NCI-H2196 treated with DMSO at 0.1 percent for 48 hours (cell line): ENCODE data around the gene PVALEF.

Experiments
- DNase-seq: peaks from one replicate; lab custom pipeline; 2025; ENCODE audit not compliant: unreplicated experiment; lab: John Stamatoyannopoulos, UW

The PVALEF gene

DNA sequence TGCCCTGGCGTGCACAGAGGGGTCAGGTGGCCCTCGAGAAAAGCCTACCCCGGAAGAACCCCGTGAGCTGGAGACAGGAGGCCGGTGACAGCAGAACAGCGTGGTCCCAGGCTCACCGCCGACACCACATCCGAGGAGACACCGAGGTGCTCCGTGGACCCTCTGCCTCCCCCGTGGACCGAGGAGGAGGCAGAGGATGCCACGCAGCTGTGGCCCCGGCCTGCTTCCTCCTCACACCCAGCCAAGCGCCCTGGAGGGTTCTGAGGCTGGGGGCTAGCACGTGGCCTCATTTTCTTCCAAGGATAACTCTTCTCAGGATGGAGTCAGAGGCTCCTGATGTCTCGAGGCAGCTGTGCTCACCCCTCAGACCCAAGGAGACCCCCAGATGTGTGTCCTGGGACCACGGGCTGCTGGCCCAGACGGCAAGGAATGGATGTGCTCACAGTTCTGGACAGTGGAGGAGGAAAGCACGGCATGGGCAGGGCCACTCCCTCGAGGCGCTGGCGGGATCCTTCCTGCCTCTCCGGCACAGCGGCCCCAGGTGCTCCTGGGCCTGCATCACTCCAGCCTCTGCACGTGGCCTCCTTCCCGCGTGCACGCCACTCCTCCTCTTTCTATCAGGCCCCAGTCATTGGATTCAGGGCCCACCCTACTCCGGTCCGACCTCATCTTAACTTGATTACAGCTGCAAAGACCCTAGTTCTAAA is 4.4 kb upstream of the PVALEF start:
- no peak for DNase-seq

GRCh38 chr17:81161536-81161935 is 3.8 kb upstream of the PVALEF start:
- no peak for DNase-seq

- no peak for DNase-seq
These were observed 3.3 kb upstream of the PVALEF start for GRCh38 chr17:81161972-81162371.

- DNase-seq = no peak
These were observed 2.8 kb upstream of the PVALEF start for GRCh38 chr17:81162491-81162890.

DNA sequence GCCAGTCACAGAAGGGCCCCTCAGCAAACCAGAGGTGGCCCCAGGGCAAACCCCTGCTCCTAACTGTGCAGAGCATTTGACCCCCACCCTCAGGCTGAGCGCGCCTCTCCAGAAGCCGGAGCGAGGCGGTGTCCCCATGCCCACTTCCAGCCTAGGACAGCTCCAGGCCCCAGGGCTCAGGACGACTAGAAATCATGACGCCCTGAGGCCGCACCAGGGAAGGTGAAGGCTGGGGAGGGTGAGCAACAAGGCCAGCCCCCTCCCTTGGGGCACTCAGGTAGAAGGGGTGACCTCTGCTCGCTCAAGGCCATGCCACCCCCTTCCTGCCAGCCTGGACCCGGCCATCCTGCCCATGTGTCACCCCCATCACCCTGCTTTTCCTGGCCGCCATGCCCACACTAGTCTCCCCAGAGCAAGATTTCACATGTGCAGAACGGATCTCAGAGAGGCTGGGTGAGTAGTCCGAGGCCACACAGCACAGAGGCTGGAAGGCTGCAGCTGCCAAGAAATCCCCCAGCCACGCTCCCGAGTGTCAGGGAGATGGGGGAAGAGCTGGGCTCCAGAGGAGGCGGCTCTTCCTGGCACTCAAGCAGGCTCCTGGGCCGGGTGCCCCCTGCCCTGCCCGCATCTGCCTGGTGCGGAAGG is 2.1 kb upstream of the PVALEF start:
- no peak for DNase-seq

- DNase-seq = no peak
These were observed 1.5 kb upstream of the PVALEF start for GRCh38 chr17:81163703-81164370.

DNA sequence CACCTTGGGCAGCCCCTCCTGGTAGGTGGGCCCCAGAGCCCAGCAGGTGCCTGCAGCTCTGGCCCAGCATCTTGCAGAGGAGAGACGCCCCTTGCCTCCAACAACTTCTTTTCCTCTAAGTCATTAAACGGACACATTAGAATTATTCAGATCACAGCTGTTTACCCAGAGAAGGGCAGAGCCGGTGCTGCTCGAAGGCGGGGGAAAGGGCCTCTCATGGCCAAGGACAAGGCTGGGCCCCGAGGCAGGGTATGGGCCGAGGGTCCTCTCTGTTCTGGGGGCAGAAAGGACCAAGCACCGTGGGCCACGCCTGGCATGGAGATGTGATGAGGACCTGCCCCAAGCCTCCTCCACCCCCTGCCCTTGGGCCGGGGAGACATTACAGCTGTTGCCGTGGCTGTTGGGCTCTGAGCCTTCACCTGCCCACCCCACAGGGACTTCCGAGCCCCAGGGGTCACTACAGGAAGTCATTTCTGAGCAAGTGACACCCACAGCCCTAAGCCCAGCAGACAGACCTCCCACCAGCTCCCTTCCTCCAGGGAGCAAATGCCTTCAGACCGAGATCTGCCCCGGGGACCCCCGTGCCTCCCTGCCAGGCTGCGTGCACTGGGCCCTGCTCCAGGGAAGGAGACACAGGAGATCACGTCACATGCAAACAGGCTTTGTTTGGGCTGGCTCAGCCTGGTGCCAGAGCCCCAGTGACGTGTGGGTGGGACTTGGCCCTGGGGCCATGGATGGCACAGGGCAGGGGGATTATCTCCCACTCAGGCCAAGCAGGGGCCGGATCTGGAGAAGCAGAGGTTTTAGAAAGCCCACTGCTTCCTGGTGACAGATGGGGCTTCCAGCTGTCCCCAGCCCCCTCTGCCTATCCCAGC is 699 bp upstream of the PVALEF start:
- no peak for DNase-seq

- DNase-seq = no peak
These were observed 756 bp downstream of the PVALEF start, which contains the start of gene AATK for GRCh38 chr17:81166033-81166492. TSS of gene AATK (minus strand) at chr17:81166221. CDS start at chr17:81165992, 229 bp downstream.

DNA sequence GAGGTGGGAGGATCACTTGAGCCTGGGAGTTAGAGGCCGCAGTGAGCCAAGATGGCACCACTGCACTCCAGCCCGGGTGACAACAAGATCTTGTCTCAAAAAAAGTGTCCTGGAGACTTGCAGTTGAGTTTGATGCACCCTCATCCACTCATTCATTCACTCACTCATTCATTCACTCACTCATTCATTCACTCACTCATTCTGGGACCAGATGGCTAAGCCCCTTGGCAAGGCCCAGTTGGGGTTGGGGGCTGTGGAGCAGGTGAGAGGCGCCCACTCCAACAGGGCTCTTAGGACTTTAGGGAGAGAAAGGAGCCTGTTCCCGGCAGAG is 1.9 kb downstream of the PVALEF start:
- no peak for DNase-seq

GRCh38 chr17:81167638-81168037 is 2.3 kb downstream of the PVALEF start:
- no peak for DNase-seq

GRCh38 chr17:81169870-81170309 is 4.6 kb downstream of the PVALEF start:
- no peak for DNase-seq

DNA sequence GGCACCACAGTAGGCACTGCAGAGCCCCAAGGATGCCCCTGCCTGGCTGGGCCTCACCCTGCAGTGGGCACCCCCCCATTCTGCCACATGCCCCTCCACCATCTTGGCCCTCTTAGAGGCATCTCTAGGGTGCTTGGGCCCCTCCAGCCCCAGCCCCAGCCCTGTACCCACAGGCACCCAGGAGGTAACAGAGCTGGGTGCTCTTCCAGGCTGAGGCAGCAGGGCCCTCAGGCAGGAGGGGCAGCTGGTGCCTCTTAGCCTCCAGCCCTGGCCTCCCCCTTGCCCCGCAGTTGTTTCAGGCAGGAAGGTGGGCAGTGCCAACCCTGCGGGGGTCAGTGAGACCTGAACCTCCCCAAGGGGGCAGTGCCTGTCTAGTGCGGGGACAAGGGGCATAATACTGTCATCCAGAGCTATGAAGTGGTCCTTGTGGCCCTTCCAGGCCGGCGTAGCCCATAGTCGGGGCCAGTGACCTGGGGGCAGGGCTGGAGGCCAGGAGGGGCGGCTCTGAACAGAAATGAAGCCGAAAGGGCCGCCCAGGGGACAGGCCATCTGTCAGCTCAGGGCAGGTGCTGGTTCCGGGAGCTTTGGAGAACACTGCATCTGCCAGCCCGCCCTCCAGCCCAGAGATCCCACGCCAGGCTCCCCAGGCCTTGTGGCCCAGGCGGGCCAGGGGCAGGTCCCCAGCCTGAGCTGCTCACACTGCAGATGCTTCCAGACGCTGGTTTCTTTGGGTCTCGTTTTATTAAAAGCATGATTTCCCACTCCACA is 5.6 kb downstream of the PVALEF start:
- DNase-seq = no peak

DNA sequence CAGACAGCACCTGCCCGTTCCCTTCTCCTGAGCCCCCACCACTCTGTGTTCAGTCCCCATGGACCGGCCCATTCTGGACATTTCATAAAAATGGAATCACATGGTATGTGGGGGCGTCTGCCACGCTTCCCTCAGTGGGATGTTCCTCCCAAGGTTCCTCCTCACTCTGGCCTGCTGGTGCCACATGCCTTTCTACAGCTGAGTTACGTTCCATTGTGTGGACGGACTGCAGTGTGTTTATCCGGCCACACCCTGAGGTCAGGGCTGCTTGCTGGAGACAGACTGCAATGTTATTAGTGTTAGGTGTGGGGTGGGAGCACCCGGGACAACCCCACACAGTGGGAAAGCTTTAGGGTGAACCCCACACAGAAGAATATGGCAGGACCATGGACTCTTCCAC is 6.6 kb downstream of the PVALEF start:
- no peak for DNase-seq

DNA sequence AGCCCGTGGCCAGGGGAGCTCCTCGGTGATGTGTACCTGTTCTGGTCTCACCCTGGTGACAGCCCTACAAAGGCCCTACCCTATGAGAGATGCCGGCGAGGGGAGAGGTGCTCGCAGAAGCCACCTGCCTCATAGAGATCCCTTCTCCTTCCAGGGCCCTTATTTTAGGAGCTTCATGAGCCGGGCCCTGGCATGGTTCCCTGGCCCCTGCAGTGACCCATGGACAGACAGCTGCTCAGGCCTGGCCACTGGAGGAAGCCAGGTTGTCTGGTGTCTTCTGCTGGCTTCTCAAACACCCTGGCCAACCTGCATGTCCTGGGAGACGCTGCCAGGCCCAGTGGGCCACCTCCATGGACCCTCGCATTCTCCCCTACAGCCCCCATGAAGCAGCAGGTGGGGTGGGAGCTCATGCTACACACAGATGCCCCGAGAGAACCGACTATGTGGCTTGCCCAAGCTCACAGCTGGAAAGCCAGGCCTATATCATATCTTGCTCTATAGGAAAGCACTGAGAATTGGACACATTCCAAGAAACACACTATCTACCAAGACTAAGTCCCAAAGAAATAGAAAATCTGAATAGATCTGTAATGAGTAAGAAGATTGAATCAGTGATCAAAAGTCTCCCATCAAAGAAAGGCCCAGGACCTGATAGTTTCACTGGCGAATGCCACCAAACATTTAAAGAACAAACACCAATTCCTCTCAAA is 7.9 kb downstream of the PVALEF start:
- no peak for DNase-seq

- DNase-seq = no peak
These were observed 8.5 kb downstream of the PVALEF start for GRCh38 chr17:81173762-81174155.

GRCh38 chr17:81176666-81177065 is 11.4 kb downstream of the PVALEF start:
- no peak for DNase-seq

DNA sequence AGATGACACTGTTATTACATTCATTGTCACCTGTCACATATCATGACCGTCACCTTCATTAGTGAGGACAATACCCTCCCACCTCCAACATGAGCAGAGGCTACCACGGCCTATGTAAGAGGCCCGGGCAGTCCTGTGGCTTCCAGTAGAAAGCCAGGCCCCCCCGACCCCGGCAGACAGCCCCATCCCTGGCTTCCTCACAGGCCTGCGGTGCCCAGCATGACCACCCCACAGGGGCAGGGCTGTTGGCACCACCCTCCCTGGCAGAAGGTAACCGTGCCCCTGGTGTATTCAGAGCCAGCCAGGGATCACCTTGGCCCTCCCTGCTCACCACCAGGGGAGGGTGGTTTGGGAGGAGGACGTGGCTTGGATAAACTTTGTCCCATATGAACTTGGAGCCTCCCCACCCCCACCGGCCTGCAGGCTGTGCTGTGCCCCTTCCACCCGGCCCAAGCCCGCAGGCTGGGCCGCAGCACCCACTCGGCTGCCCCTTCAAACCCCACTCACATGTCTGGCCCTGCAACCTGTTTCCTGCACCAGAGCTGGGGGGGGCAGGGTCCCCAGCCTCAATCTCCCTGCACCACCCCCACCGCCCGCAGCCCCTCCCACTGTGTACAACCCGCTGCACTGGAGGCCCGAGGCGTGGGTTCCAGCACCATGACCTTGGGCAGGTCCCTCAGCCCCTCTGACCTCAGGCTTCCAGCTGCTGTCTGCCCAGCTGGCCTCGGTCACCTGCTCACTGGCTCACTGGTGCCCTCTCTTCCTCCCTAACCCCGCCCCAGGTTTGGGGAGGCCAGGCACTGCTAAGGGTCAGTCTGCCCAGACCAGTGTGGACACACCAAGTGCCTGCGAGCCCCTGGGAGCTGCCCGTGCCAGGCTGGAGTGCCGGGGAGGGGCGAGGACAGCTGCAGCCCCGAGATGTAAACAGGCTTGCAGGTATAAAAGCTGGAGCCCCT is 13.1 kb downstream of the PVALEF start:
- no peak for DNase-seq

DNA sequence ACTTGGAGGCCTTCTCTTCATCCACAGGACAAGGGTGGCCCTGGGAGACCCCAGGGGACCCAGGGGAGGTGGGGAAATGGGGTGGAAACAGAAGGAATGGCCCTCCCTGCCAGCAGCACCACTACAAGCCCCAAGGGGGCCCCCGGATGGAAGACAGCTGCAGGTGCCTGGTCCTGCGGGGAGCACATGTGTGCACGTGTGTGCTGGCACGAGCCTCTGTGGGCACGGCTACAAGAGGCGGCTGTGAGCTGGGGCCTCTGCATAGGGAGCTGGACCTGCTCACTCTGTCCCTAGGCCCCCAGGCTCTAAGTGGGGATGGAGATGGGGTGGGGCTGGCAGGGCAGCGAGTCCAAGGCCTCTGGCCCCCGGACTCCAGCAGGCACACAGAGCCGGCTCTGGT is 13.9 kb downstream of the PVALEF start:
- no peak for DNase-seq

DNA sequence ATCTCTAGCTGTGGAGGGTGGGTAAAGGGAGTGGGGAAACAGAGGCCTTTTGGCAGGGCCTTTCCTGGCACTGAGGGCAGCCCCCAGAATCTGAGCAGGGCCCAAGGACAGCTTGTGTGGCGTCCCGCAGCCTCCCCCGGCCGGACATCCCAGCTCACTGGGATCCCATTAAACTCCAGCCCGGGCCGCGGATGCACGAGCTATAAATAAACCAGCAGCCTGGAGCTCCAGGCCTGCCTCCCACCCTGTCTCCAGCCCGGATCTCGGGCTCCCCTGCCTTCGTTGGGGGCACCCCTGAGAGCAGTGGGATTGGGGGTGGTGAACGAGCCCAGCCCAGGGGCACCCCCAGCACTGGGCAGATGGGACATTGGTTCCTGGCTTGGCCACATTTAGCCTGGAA is 14.6 kb downstream of the PVALEF start:
- no peak for DNase-seq
